GM21526 (cell line): ENCODE measurements around the gene CYP4F2.
"Not testable (repeated sequence)": the region's sequence is repeated elsewhere in the genome, so short reads cannot be mapped to it uniquely, and the experiment has no call there.

Experiments used
- ATAC-seq: cut with Tn5 transposase; IDR thresholded peaks from one replicate; pipeline ENCODE4 v1.9.1; 2021; ENCODE audit warnings: moderate library complexity; ENCODE audit not compliant: unreplicated experiment, low FRiP score

Gene CYP4F2

GRCh38 chr19:15900504-15900903 lies 2.6 kb upstream of the CYP4F2 start:
- ATAC-seq = no peak

- ATAC-seq = not testable (repeated sequence)
These were observed 2.2 kb upstream of the CYP4F2 start for GRCh38 chr19:15900032-15900431.

GRCh38 chr19:15899561-15899960 lies 1.7 kb upstream of the CYP4F2 start:
- not testable (repeated sequence) for ATAC-seq

GRCh38 chr19:15897026-15897737 lies 692 bp downstream of the CYP4F2 start:
- no peak for ATAC-seq

- no peak for ATAC-seq
These were observed 1.9 kb downstream of the CYP4F2 start for GRCh38 chr19:15895876-15896430.

GRCh38 chr19:15894359-15894758 lies 3.5 kb downstream of the CYP4F2 start:
- no peak for ATAC-seq

GRCh38 chr19:15893477-15893876 lies 4.4 kb downstream of the CYP4F2 start:
- no peak for ATAC-seq

- no peak for ATAC-seq
These were observed 5.9 kb downstream of the CYP4F2 start for GRCh38 chr19:15892012-15892411.

- no peak for ATAC-seq
These were observed 6.4 kb downstream of the CYP4F2 start for GRCh38 chr19:15891434-15891833.

- not testable (repeated sequence) for ATAC-seq
These were observed 8.5 kb downstream of the CYP4F2 start for GRCh38 chr19:15889339-15889738.

- ATAC-seq = no peak
These were observed 12.0 kb downstream of the CYP4F2 start for GRCh38 chr19:15885919-15886318.

GRCh38 chr19:15885167-15885566 lies 12.7 kb downstream of the CYP4F2 start:
- ATAC-seq = no peak

- not testable (repeated sequence) for ATAC-seq
These were observed 14.5 kb downstream of the CYP4F2 start for GRCh38 chr19:15883329-15883728.

- no peak for ATAC-seq
These were observed 22.9 kb downstream of the CYP4F2 start for GRCh38 chr19:15874821-15875474.

- not testable (repeated sequence) for ATAC-seq
These were observed 24.1 kb downstream of the CYP4F2 start for GRCh38 chr19:15873771-15874170.

GRCh38 chr19:15871570-15871969 lies 26.3 kb downstream of the CYP4F2 start:
- no peak for ATAC-seq

- no peak for ATAC-seq
These were observed 28.0 kb downstream of the CYP4F2 start for GRCh38 chr19:15869873-15870272.

GRCh38 chr19:15869109-15869555 lies 28.7 kb downstream of the CYP4F2 start:
- ATAC-seq = no peak

GRCh38 chr19:15866636-15867035 lies 31.2 kb downstream of the CYP4F2 start:
- no peak for ATAC-seq

- ATAC-seq = no peak
These were observed 33.0 kb downstream of the CYP4F2 start for GRCh38 chr19:15864824-15865223.

GRCh38 chr19:15863272-15863671 lies 34.6 kb downstream of the CYP4F2 start:
- no peak for ATAC-seq

- ATAC-seq = no peak
These were observed 35.4 kb downstream of the CYP4F2 start for GRCh38 chr19:15862444-15862843.
